Measurements from ENCODE around the gene PRKAB2. TPM values are rescaled to one million over a fixed set of nuclear protein-coding genes. Genes with fewer than 3 reads are reported as not detected.

Gene PRKAB2
- total RNA-seq, 1 experiment from 2014 or later, result 12.6 TPM

- no peak for TF ChIP-seq CTCF (IDR thresholded peaks at IDR 0.05; ENCODE audit: unreplicated experiment)
- H3K4me1 Mint-ChIP-seq (ENCODE audit: low read depth, unreplicated experiment), result no peaks in the 10 kb centered on the region
- H3K27ac Mint-ChIP-seq (ENCODE audit: unreplicated experiment), result no peak overlapping the region
- no peaks in the 10 kb centered on the region for H3K36me3 Mint-ChIP-seq (ENCODE audit: insufficient read depth, unreplicated experiment)
- intact Hi-C loops (cut with micrococcal nuclease; ENCODE audit: unreplicated experiment), result no loop called here
- H3K4me3 Mint-ChIP-seq (ENCODE audit: low read depth, unreplicated experiment), result no peak overlapping the region
- CTCF ChIA-PET, result no interaction called here
- no TSS peak for BruUV-seq (replicated peaks)
- H3K27me3 Mint-ChIP-seq (ENCODE audit: unreplicated experiment), result peaks cover 79% of the 10 kb centered on the region
- no peak for DNase-seq
- H3K9me3 Mint-ChIP-seq (ENCODE audit: low read depth, unreplicated experiment), result no peaks in the 10 kb centered on the region
Observed at GRCh38 chr1:147105909-147106308, 66.4 kb downstream of the PRKAB2 start.

Other genes with a start within 250 kb of the PRKAB2 start
- 7.8 and 9.5 TPM in 2 replicates for gene NBPF12, start 234.1 kb downstream of the PRKAB2 start, total RNA-seq (2022)
- 0.61 and 1.0 TPM in 2 replicates for gene FMO5, start 52.9 kb upstream of the PRKAB2 start, total RNA-seq (2022)
- 32.6 and 34.2 TPM in 2 replicates for gene CHD1L, start 70.2 kb upstream of the PRKAB2 start, total RNA-seq (2022)

All from Calu3 (cell line).